Anterior cingulate cortex (tissue), 58 donors: ENCODE results near the gene TMC7.

Experiments
- DNase-seq, 58 donors: peaks; one replicate each; lab custom pipeline; 2025; lab: John Stamatoyannopoulos, UW

TMC7 gene

DNA sequence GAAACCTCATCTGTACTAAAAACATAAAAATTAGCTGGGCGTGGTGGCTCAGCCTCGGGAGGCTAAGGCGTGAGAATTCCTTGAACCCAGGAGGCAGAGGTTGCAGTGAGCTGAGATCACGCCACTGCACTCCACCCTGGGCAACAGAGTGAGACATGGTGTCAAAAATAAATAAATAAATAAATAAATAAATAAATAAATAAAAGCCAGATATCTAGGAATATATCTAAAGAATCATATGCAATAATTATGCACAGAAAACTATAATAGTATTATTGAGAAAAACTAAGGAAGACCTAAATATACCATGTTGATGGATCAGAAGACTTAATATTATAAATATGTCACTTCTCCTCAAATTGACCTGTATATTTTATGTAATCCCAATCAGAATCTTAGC, 37.0 kb downstream of the TMC7 start:
- no peak for DNase-seq

DNA sequence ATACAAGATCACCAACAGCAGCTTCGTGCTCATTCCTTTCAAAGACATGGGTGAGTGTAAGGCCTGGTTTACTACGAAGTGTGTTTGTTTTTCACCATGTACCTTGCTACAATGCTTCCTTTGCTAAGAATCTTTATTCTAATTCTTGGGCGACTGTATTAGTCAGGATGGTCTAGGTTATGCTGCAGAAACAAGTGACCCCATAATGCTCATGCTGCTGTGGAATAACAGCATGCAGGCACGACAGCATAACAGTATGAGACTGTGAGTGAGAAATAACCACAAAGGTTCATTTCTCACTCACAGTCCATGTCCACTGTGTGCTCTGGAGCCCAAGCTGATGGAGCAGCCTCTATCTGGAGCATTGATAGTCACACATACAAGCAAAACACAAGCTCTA, 38.0 kb downstream of the TMC7 start:
- DNase-seq: no peak

DNA sequence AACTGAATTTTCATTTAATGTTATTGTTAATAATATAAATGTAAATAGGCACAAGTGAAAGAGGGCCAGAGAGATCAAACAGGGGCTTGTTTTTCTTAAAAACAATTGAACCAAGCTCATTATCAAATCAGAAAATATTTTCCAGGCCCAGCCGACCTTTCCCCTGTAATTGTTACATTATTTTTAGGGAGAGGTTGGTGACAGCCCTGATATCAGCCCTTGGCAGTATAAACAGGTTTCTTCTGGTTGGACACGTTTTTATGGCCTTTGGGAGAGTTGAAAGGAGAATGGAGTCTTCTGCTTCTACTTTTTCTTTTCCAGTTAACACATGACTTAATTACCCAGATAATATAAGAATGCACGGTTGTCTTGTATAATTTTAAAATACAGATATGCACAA, 43.7 kb downstream of the TMC7 start:
- DNase-seq: no peak

DNA sequence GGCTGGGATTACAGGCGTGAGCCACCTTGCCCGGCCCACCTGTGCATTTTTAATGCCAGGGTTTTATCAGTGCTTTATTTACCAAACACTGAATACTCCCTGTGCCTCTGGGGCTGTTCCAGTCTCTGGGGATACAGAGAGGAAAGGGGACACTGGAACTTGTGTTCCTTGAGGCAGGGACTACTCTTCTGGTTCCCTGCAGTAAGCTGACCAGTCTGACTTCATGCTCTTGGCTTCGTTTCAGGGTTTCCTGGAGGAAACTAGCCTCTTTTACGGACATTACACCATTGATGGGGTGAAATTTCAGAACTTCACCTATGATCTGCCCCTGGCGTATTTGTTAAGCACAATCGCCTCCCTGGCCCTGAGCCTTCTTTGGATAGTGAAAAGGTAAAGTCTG, 46.2 kb downstream of the TMC7 start:
- no peak for DNase-seq

DNA sequence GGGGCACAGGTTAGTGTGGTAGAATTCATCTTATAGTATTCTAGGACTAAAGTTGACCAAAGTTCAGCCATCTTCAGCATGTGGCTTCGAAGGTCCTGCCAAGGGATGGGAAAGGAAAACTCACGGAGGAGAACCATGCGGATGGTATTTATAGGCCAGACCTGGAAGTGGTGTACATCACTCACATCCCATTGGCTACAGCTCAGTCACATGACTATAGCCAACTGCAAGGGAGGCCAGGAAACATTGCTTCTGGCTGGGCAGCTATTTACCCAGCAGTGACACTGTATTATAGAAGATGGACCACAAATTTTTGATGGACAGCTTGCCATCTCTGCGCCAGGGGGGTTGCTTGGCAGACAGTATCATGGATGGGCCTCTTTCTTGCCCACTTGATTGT, 48.0 kb downstream of the TMC7 start:
- DNase-seq: no peak

DNA sequence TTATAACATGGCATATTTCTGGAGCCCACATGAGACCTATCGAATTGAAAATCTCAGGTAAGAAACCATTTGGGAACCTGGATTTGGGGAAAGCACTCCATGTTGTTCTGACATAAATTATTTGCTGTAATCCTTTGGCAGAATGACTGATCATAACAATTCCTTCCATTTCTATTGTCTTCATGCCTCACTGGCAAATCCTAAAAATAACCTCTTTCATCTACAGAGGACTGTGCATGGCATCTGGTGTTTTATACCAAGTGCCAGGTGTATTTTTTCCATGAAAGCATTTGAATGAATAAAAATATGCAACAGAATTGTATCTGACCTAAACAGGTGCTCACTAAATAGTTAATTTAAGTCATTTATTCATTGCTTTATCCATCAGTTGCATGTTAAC, 50.0 kb downstream of the TMC7 start:
- no peak for DNase-seq

DNA sequence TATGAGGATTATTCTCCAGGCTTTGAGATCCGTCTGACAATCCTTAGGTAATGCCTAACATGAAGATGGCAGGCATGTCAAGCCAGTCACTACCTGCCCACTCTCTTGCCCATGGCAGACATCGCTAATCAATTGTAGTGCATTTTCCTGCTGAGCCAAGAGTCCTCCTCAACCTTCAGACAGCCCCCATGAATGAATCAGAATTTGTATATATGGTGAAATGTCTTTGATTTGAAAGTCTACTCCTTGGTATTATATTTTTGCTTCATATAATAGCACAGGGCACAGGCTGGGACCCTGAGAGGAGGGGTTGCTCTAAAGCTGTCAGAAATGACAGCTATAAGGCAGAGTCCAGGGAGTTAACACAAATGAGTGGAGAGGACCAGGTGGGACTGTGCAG, 56.7 kb downstream of the TMC7 start:
- no peak for DNase-seq

DNA sequence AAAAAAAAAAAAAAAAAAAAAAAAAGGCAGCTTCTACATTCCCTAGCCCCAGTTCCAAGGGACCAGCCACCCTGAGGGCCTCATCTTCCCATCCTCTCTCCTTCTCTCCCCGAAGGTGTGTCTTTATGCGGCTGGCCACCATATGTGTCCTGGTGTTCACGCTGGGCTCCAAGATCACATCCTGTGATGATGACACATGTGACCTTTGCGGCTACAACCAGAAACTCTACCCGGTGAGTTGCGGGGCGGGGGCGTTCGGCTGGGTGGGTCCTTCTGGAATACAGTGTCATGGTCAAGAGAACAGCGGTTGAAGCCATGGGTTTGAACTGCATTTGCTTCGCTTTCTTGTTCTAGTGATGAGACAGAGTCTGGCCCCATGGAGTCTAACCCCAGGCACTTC, 61.0 kb downstream of the TMC7 start:
- DNase-seq: no peak

DNA sequence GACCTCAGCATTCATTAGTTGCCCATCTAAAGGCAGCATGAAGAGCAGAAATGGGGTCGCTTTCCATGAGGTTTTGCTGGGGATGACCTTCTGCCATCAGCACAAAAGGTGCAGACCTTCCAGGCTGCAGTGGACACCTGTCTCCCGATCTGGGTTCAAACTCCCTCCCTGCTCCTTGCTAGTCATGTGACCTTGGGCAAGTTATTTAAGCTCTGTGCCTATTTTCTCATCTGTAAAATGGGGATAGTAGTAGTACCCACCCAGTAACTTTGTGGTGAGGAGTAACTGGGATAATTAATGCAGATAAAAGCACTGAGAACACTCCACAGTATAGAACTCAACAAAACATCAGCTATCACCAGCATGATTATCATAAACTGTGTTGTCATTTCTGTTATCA, 62.3 kb downstream of the TMC7 start:
- DNase-seq: no peak

DNA sequence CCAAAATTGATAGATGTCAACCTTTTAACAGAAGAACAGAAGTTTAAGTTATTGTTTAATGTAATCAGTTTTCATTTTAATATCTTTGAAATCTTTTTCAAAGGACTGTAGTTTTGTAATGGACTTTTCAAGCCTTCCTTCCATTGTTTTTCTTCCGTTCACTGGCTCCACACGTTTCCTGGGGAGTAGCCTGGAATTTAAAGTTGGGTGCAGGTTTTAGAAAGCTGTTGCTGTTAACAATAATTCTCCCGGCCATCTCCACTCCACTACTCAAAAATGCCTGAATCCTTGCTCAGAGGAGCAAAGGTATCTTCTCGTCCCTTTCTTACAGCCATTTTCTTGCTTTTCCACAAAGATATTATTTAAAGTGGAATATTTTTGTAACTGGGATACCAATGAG, 79.0 kb downstream of the TMC7 start:
- DNase-seq: no peak

DNA sequence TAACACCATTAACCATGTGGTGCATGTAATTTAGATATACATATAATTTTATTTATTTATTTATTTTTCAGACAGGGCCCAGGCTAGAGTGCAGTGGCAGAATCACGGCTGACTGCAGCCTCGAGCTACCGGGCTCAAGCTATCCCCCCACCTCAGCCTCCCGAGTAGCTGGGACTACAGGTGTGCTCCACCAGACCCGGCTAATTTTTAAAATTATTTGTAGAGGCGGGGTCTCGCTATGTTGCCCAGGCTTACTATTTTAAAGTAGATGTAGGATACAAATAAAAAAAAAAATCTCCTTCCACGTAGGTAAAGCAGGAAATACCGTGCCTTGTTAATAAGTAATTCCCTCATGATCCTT, 83.2 kb downstream of the TMC7 start:
- peak in 1 of 58 donors; percentile 24 for DNase-seq

DNA sequence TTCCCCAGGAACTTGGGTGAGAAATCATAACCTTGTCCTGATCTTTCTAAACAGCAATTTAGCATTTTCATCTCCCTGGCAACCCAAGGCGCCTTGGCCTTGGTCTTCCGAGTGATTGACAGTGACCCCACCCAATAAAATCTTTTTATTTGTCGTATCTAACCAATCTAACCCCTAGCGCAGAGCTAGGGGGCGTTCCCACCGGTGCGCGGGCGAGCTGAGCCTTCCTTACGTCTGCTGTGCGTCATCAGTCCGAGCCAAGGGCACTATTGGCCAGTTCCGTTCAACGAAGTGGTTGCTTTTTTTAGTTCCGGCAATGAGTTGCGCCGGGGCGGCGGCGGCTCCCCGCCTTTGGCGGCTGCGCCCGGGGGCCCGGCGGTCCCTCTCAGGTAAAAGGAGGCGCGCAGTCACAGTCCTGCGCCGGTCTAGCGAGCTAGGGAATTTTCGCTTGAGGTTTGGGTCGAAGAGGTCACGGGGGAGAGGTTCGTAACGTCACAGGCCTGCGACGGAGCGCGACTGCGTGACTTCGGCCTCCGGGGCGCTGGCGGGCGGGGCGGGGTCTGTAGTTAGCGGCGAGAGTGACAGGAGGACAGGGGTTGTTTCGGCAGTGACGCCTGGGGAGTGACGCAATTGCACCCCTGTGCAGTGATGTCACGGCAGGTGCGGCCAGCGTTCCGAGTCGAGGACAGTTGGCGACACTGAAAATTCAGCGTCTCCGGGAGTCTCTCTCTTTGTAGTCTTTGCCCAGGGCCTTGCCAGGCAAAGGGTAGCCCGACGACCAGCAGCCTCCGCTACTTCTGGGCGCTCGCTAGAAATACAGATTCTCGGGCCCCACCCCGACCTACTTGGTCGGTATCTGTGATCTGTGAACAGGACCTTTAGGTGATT, 83.9 kb downstream of the TMC7 start, which contains the start of gene COQ7:
Gene COQ7, plus strand, starts transcription at position 266 of the 888 bp plus-strand sequence. Its CDS starts 51 bp downstream, at position 317.
- DNase-seq: peak; percentile 87 to 99 (median 96)

DNA sequence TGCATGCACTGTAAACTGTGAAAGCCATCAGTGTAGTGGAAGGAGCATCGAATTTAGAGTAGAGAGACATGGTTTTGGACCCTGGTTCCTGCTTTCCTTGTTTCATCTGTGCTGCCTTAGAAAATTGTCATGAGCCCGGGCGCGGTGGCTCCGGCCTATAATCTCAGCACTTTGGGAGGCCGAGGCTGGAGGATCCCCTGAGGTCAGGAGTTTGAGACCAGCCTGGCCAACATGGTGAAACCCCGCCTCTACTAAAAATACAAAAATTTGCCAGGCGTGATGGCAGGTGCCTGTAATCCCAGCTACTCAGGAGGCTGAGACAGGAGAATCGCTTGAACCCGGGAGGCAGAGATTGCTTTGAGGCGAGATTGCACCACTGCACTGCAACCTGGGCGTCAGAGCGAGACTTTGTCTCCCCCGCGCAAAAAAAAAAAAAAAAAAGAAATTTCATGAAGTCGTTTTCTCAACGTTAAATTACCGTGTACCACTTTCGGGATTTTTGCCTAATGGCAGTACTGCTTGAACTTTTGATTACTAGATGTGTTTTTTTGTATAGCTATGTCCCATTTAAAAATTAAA, 84.6 kb downstream of the TMC7 start:
- peak in 1 of 58 donors; percentile 46 for DNase-seq

DNA sequence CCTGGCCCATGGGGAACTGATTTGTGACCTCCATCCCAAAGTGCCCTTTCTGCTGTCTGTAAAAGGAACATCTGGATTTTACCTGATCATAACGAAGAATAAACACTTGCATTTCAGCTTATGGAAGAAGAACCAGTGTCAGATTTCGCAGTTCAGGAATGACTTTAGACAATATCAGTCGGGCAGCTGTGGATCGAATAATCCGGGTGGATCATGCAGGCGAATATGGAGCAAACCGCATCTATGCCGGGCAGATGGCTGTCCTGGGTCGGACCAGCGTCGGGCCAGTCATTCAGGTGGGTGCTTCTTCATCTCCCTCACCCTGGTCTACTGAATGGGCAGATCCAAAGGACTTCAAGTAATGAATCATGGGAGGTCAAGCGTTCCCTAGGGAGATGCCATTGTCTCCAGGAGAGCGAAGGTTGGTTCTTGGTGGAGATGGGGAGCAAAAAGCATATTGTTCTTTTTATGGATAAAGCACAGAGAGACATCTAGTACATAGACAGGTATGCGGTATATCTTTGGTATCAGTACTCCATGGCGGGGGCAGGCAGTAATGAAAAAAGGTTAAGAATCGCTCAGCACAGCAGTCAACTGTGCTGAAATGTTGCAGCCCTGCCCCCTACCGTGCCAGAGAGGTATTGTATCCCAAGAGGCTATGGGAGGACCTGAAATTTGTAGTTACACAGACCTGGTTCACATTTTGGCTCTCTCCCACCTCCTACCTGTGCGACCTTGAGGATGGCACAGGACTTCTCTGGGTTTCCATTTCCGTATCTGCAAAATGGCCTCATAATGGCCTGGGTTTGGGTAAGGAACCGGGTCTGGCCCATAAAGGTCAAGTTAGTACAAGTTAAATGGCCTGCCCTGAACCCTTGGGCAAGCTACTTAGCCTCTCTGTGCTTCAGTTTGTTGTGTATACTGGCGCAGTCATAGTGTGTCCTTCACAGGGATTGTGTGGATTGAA, 88.4 kb downstream of the TMC7 start:
- peak in 32 of 58 donors; percentile 2 to 53 (median 24) for DNase-seq

DNA sequence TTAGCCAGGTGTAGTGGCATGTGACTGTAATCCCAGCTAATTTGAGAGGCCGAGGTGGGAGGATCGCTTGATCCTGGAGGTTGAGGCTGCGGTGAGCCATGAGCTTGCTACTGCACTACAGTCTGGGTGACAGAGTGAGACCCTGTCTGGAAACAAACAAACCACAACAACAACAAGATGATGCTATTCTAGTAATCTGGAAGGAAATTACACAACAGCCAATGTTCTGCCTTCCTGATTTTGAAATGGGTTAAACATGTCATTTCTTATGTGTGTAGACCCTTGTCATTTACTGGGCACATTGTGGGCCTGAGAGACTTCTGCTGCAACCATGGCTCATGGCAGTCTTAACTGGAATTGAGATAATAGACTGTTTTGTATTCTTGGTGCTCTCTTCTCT, 89.6 kb downstream of the TMC7 start:
- DNase-seq: no peak

DNA sequence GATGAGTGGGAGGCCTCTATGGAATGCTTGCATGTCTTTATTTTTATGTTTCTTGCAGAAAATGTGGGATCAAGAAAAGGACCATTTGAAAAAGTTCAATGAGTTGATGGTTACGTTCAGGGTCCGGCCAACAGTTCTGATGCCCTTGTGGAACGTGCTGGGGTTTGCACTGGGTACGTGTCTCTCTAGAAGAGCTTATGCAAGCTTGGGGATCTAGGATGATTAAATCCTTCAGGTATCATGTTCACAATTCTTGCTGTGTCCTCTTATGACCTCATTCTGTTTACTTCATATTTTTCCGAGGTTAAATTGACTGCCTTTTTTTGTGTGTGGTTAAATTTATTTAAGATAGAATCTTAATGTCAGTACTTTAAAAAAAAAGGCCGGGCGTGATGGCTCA, 90.1 kb downstream of the TMC7 start:
- no peak for DNase-seq

DNA sequence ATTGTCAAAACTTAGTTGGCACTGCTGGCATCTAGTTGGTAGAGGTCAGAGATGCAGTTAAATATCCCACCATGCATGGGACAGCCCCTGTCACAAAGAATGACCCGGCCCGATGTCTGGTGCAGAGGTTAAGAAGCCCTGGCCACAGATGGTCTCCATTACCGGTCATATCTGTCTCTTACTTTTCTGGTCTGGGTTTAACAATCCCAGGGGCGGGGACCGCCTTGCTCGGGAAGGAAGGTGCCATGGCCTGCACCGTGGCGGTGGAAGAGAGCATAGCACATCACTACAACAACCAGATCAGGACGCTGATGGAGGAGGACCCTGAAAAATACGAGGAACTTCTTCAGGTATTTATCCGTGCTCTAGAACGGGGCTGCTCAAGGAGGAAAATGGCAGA, 91.8 kb downstream of the TMC7 start:
- no peak for DNase-seq

DNA sequence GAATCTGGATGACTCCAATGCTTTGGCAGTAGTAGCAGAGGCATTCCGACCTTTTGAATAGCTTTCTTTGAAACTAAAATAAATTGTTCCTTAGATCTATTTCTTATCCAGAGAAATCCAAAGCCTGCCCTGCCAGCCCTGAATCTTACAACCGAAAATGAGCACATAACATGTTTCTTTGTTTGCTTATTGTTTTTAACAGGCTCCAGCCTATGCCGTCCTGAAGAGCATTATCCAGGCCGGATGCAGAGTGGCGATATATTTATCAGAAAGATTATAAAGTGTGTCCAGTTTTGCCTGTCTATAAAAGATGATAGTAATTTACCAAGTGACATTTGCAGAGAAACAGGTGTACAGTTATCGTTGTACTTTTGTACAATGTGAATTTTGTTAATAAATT, 94.1 kb downstream of the TMC7 start:
- DNase-seq: no peak

DNA sequence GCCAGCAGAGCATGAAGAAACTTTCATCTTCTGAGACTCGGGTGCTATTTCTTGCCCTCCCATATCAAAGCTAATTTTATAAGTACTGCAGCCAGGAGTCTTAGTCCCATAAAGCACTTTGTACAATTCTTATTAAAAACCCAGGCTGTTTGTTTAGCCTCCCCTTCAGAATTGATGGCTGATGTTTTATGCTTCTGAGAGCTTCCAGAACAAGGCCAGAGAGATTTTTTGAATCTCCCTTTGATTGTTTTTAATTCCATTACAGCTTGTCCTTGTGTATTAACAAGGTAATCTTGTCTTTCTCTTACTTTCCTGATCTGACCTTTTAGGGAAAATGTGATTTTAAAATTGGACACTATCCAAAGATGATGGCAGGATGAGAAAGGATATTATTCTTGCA, 99.9 kb downstream of the TMC7 start:
- no peak for DNase-seq

DNA sequence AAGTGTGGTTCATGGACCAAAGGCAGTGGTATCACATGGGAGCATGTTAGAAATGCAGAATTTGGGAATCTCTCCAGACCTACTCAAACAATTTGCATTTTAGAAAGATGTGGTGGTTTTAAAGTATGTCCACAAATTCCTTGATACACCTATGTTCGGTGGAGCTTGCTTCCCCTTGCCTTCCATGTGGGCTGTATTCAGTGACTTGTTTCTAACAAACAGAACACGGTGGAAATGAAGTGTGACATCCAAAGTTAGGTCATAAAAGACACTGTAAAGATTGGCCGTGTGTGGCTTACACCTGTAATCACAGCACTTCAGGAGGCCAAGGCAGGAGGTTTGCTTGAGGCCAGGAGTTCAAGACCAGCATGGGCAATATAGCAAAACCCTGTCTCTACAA, 100.4 kb downstream of the TMC7 start:
- no peak for DNase-seq

DNA sequence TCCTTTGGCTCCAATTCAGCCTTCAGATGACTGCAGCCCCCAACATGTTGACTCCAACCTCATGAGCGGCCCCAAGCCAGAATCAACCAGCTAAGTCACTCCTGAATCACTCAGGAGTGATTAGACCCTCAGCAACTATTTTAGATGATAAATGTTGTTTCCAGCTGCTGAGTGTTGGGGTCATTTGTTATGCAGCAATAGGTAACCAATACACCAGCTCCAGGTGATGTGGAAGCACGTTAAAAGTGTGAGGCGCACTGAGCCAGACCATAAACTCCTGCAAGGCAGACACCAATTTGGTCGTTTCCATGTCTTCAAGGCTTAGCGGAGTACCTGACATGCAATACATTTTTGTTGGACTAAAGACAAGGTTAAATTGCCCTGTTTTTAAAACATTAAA, 101.1 kb downstream of the TMC7 start:
- DNase-seq: no peak
